Measurements from ENCODE around the gene PPP1R12B.

PPP1R12B gene

GRCh38 chr1:202348509-202349205, at the start of gene PPP1R12B:
Gene PPP1R12B (plus strand): TSS chr1:202348699. CDS start chr1:202348852, 153 bp downstream.
- DNase-seq = peak; percentile 97

GRCh38 chr1:202302166-202302565, 46.3 kb upstream of the PPP1R12B start:
- DNase-seq = no peak

GRCh38 chr1:202304375-202304774, 44.1 kb upstream of the PPP1R12B start:
- DNase-seq = no peak

GRCh38 chr1:202305168-202305567, 43.3 kb upstream of the PPP1R12B start:
- no peak for DNase-seq

- no peak for DNase-seq
Observed at GRCh38 chr1:202306535-202307345, 41.8 kb upstream of the PPP1R12B start.

GRCh38 chr1:202310071-202310725, 38.3 kb upstream of the PPP1R12B start:
- DNase-seq = no peak

GRCh38 chr1:202310746-202311145, 37.8 kb upstream of the PPP1R12B start:
- DNase-seq = no peak

GRCh38 chr1:202311875-202312635, 36.4 kb upstream of the PPP1R12B start:
- DNase-seq = no peak

GRCh38 chr1:202315576-202316168, 32.8 kb upstream of the PPP1R12B start:
- DNase-seq = peak; percentile 84

GRCh38 chr1:202316186-202316585, 32.3 kb upstream of the PPP1R12B start:
- no peak for DNase-seq

- DNase-seq = no peak
Observed at GRCh38 chr1:202317941-202318925, 30.3 kb upstream of the PPP1R12B start.

GRCh38 chr1:202319381-202320080, 29.0 kb upstream of the PPP1R12B start:
- DNase-seq = no peak

GRCh38 chr1:202320081-202320405, 28.5 kb upstream of the PPP1R12B start:
- DNase-seq = no peak

GRCh38 chr1:202323731-202324130, 24.8 kb upstream of the PPP1R12B start:
- no peak for DNase-seq

GRCh38 chr1:202324646-202325045, 23.9 kb upstream of the PPP1R12B start:
- no peak for DNase-seq

- no peak for DNase-seq
Observed at GRCh38 chr1:202329891-202330290, 18.6 kb upstream of the PPP1R12B start.

- DNase-seq = no peak
Observed at GRCh38 chr1:202333861-202334260, 14.6 kb upstream of the PPP1R12B start.

- no peak for DNase-seq
Observed at GRCh38 chr1:202343652-202344349, 4.7 kb upstream of the PPP1R12B start.

GRCh38 chr1:202348005-202348508, 442 bp upstream of the PPP1R12B start:
- DNase-seq = no peak

All from activated CD4-positive, alpha-beta T cell treated with anti-CD3 and anti-CD28 coated beads for 48 hours (primary cell).